HG03558 (cell line): ENCODE measurements around the gene NR0B2.
"Not testable (repeated sequence)": the region's sequence is repeated elsewhere in the genome, so short reads cannot be mapped to it uniquely, and the experiment has no call there.

ENCODE experiments used
- ATAC-seq: cut with Tn5 transposase; IDR thresholded peaks from one replicate; pipeline ENCODE4 v1.9.1; 2021; ENCODE audit warnings: moderate number of reproducible peaks; ENCODE audit not compliant: unreplicated experiment; ENCODE audit errors: extremely low read depth

NR0B2 gene

DNA sequence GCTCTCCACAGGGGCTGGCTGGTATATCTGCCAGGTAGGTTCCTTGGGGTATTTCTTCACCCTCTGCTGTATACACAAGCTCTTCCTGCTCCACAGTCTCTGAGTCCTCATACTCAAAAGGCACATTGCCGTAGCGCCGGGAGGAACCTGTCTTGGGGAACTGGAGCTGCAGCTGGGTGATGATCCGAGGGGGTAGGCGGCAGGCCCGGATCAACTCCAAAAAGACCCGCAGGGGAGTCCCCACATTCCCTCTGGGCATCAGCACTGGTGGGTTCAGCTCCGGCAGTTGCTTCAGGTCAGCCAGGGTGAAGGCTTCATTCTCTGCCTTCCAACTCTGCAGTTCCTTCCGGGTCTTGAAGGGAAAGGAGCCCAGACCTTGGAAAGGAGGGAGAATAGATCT lies 16.4 kb downstream of the NR0B2 start:
- no peak for ATAC-seq

- no peak for ATAC-seq
These were observed 19.5 kb downstream of the NR0B2 start for GRCh38 chr1:26894263-26894662.

DNA sequence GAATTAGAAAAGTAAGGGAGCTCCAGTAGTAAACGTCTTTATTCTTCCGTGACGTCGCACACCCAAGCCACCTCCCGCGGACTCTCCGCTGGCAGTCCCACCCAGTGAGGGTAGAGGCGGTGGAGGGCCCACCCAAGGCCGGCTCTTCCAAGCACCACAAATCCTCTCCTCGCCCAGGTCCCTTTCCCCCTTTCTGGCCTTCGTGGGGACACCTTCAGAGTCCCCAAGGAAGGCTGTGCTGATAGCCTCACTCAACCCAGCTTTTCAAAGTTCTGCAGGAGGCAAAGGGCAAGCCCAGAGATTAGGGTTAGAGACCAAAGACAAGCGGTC lies 23.3 kb downstream of the NR0B2 start:
- no peak for ATAC-seq

GRCh38 chr1:26889551-26890466 lies 24.0 kb downstream of the NR0B2 start, which contains the start of gene GPN2:
Gene GPN2, minus strand, starts transcription at chr1:26890283. Its CDS starts 187 bp downstream, at chr1:26890096.
- ATAC-seq: peak; percentile 54

DNA sequence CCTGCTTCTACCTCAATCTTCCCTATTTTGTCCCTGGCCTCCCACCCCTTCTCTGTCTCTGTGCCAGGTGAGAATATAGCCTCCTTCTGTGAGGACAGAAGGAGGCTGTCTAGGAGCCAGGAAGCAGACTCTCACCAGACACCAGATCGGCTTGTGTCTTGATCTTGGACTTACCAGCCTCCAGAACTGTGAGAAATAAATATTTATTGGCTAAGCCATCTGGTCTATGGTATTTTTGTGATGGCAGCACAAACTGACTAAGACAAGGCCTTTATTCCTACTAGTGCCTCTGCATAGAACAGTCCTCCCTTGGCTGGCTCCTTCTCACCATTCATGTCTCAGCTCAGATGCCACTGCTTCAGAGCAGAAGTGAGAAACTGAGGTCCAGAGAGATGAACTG lies 25.5 kb downstream of the NR0B2 start:
- no peak for ATAC-seq

DNA sequence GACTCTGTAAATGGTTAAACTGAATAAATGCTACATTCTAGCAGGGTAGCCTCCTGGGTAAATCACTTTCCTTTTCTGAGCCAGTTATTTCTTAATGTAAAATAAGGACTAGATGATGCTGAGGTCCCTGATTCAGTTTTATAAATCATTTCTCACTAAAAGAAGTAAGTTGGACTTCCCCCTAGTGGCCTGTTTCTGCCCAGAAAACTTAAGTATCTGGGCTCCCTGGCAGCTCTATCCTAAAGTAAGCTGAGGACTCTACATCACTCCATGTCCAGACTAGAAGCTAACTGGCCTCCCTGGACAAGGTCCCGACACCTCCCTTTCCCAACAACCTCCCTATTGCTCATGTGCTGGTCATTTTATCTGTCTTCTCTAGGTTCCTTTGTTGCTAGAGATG lies 26.6 kb downstream of the NR0B2 start:
- no peak for ATAC-seq

- no peak for ATAC-seq
These were observed 30.9 kb downstream of the NR0B2 start for GRCh38 chr1:26882696-26883463.

DNA sequence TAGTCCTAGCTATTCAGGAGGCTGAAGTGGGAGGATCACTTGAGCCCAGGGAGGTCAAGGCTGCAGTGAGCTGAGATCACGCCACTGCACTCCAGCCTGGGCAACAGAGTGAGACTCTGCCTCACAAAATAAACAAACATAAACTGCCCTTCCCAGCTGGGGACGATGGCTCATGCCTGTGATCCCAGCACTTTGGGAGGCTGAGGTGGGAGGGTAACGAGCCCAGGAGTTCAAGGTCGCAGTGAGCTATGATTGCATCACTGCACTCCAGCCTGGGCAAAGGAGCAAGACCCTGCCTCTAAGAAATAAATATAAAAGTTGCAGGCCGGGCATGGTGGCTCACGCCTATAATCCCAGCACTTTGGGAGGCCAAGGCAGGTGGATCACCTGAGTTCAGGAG lies 32.2 kb downstream of the NR0B2 start:
- ATAC-seq: not testable (repeated sequence)

GRCh38 chr1:26879793-26880192 lies 34.0 kb downstream of the NR0B2 start:
- no peak for ATAC-seq

- ATAC-seq: no peak
These were observed 36.4 kb downstream of the NR0B2 start for GRCh38 chr1:26877326-26877725.

DNA sequence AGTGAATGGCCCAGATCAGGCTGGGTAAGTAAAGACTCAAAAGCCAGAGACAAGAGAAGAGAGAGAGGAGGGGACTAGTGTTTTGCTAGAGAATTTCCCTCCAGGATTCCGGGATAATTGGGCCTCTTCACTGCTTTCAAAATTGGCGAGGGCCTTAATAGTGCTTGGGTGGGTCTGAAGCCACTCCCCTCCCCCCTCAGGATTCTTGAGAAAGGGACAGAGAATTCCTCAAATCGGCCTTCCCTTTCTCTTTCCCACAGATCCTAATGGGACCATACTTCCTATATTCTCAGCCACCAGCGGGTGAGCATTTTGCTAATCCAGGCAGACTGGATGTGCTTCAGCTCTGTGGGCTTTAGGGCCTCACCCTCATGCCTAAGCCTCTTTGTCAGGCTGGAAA lies 38.9 kb downstream of the NR0B2 start:
- ATAC-seq: no peak

DNA sequence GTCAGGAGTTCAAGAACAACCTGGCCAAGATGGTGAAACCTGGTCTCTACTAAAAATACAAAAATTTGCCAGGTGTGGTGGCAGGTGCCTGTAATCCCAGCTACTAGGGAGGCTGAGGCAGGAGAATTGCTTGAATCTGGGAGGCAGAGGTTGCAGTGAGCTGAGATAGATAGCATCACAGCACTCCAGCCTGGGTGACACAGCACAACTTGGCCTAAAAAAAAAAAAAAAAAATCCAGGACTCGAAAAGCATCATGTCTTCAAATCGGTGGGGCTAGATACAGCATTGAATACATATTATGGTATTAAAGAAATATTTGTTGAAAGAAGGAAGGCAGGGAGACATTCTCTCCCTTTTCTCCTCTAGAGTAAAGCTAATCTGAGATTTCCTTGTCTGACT lies 40.7 kb downstream of the NR0B2 start:
- ATAC-seq: not testable (repeated sequence)

DNA sequence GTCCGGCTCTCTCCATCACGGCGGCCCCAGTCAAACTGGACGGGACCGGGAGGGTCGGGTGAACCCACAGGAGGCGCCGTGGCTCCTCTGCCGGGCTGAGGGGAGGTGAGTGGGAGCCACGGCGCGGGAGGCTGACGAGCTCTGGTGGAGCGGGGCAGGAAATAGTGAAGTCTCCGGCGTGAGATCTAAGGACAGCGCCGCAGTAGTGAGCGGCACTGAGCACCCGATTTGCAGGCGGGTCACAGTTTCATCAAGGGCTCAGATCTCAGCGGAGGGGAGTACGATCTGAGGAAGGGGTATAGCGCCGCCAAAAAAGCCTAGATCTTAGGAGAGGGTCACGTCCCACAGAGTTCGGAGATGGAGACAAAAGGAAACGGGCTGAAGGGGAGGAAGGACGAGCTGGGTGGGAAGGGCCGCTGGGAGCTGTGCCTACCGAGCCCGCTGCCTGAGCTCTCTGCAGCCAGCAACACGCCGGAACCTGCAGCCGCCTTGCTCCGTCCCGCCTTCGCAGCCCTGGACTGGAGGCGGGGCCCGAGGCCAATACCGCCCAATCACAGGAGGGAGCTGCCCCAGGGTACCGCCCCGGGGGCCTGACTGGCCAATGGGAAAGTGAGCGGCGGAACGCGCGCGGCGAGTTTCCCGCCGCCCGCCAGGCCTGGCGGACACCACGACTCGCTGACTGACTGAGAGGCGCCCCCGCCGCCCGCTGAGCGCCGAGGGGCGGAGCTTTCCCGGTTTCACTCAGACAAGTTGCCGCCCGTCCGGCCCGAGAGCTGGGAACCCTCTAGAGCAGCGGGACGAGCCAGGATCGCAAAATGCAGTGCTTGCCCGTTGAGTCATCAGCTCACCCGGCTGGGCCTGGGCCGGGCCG lies 48.9 kb downstream of the NR0B2 start:
- peak; percentile 73 for ATAC-seq

GRCh38 chr1:26863685-26864077 lies 50.1 kb downstream of the NR0B2 start:
- ATAC-seq: no peak

DNA sequence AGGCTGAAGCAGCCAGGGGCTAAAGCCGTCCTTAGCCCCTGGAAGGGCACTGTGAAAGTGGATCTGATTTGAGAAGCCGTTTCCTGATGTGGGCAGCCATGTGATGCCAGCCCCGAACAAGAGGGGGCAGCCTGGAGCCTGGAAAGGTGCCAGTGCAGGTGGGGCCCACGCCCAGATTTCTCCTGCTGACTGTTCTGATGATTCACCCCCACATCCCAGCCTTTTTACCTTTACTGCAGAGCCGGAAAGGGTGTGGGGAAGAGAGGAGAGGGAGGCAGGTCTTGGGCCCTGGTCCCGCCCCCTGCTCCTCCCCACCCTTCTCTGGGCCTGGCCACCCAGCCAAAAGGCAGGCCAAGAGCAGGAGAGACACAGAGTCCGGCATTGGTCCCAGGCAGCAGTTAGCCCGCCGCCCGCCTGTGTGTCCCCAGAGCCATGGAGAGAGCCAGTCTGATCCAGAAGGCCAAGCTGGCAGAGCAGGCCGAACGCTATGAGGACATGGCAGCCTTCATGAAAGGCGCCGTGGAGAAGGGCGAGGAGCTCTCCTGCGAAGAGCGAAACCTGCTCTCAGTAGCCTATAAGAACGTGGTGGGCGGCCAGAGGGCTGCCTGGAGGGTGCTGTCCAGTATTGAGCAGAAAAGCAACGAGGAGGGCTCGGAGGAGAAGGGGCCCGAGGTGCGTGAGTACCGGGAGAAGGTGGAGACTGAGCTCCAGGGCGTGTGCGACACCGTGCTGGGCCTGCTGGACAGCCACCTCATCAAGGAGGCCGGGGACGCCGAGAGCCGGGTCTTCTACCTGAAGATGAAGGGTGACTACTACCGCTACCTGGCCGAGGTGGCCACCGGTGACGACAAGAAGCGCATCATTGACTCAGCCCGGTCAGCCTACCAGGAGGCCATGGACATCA lies 50.7 kb downstream of the NR0B2 start, which contains the start of gene SFN:
Gene SFN (plus strand): TSS at position 369 of the 904 bp plus-strand sequence. CDS start 64 bp downstream, at position 433.
- no peak for ATAC-seq

DNA sequence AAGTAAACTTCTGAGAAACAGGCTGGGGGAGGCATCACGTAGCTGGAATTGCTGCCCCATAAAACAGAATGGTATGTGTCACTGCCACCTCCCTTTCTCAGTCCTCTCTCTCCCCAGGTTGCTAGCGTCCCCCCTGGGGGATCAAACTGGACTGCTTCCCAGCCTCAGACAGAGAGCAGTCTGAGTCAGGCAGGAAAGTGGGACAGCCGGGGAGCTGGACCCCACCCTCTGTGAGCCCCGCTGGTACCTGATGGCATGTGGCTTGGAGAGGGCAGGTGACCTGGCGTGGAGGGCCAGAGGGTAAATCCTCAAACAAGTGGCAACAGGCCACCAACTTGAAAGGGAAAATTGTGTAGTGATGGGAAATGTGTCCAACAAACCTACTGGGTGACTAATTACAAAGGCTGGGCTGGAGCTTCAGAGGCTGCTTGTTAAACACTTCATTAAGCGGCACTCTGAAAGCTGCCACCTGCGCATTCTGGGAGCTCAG lies 51.8 kb downstream of the NR0B2 start:
- no peak for ATAC-seq
